ENCODE results near the gene GSG1L2.
"Not testable (repeated sequence)": the region's sequence is repeated elsewhere in the genome, so short reads cannot be mapped to it uniquely, and the experiment has no call there.

Gene GSG1L2

DNA sequence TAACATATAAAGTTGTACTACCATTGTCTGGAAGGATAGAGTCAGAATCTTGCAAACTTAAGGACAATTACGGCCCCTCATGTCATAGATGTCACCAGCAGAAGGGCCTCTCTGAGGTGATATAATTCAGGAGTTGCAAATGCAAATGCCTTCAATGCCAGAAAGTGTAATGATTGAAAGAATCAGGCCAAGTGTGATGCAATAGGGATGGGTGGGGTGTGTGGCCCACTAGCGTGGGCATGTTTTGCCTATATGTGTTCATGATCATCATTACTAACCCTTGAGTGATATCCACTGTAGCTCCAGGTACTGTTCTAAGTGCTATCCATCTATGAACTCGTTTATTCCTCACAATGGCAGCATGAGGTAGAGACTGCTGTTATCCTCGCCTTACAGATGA is 31.6 kb downstream of the GSG1L2 start:
- DNase-seq (ENCODE audit: low read depth) = no peak

DNA sequence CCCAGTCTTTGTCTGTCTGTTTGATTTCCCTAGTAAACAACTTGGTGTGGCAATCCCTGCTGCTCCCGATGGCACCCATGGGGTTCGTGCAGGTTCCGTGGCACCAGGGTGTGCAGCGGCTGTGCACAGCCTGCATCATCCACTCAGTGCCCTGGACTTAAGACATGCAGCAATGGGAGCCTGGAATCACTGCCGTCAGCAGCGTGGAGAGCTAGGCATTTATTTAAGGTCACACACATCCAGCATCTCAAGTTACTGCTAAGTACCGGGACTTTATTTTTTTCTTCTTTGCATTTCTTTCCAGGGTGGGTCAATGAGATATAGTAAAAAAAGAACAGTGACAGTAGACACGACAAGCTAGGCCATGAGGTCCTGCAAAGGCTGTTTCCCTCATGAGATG is 33.3 kb downstream of the GSG1L2 start:
- no peak for DNase-seq (ENCODE audit: low read depth)

DNA sequence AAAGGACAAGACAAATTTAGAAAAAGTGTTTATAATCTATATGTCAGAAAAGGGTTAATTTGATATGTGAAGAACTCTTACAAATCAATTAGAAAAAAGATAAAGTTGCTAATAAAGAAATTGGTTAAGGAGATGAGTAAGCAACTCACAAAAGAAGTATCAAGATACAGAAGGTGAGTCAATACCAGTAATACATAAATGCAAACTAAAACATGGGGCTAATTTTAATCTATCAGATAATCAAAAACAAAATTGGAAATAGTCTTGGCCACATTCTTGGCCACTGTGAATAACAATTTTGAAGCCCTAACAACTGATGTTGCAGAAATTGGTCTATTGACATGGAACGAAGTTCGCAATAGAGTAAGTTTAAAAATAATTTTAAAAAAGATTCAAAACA is 37.3 kb downstream of the GSG1L2 start:
- DNase-seq (ENCODE audit: low read depth) = no peak

GRCh38 chr17:9783465-9783864 is 38.4 kb downstream of the GSG1L2 start:
- DNase-seq (ENCODE audit: low read depth) = not testable (repeated sequence)

- DNase-seq (ENCODE audit: low read depth) = no peak
Observed at GRCh38 chr17:9783050-9783449, 38.8 kb downstream of the GSG1L2 start.

DNA sequence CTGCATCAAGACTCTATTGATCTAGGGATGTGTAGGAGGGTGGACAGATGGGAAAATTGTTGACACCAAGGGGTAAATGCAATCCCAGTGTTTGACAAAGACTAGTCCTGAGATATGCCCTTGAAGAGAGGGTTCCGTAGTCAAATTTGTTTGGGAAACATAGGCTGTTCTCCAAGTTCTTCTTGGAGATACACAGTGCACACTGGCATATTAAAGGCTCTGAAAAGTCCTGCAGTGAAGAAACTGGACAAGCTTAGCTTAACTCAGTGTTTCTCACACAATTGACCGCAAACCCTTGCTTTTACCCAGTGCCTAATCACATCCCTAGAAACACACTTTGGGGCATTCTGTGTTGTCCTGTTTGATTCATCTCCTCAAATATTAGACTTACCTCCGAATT is 41.3 kb downstream of the GSG1L2 start:
- no peak for DNase-seq (ENCODE audit: low read depth)

- no peak for DNase-seq (ENCODE audit: low read depth)
Observed at GRCh38 chr17:9776911-9777310, 45.0 kb downstream of the GSG1L2 start.

GRCh38 chr17:9772658-9773057 is 49.2 kb downstream of the GSG1L2 start:
- DNase-seq (ENCODE audit: low read depth) = no peak

GRCh38 chr17:9771465-9771864 is 50.4 kb downstream of the GSG1L2 start:
- no peak for DNase-seq (ENCODE audit: low read depth)

DNA sequence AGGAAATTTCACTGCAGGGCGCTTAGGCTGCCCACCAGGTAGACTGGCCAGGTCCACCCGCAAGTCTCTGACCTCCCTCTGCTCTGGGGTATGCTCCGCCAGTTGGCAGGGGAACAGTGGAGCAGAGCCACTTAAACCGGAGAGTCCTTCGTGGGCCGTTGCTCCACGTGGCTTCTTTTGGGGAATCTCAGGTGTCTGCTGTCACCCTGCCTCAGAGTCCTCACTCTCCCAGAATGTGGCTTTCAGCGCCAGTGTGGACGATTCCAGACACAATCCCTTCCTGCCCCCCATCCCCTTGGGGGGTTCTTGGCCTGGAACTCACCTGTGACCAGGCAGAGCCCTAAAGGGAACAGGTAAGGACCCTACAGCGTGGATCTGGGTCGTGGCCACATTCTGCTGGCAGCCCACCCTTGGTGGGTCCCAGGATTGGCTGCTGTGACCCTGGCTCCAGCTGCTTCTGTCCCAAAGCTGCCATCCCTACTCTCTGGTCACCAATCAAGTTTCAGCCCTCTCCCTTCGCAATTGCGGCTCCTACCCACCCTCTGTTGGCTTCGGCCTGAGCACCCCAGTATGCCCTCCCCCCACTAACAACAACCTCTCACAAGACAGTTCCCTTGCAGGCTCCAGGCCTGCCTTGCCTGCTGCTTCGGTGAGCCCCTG is 52.7 kb downstream of the GSG1L2 start:
- DNase-seq (ENCODE audit: low read depth) = no peak

- peak; percentile 9 for DNase-seq (ENCODE audit: low read depth)
Observed at GRCh38 chr17:9768381-9768934, 53.4 kb downstream of the GSG1L2 start.

GRCh38 chr17:9767432-9767991 is 54.4 kb downstream of the GSG1L2 start:
- DNase-seq (ENCODE audit: low read depth) = no peak

GRCh38 chr17:9766970-9767369 is 54.9 kb downstream of the GSG1L2 start:
- DNase-seq (ENCODE audit: low read depth) = no peak

- no peak for DNase-seq (ENCODE audit: low read depth)
Observed at GRCh38 chr17:9765322-9765721, 56.6 kb downstream of the GSG1L2 start.

DNA sequence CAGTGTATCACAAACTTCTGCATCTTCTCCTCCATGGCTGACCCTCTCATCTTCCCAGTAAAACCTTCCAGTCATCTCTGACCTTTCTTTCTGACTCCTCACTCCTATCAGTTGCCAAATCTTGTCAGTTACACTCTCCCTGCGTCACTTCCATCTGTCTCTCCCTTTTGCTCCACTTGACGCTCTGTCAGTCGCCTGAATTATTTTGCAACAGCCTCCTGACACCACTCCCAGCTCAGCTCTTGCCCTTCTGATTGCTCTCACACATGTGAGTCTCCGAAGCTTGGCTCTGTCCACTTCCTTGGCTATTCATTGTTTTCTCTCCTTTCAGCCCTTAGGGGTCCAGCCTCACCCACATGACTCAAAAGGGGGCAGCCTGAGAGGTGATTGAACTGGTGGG is 58.2 kb downstream of the GSG1L2 start:
- no peak for DNase-seq (ENCODE audit: low read depth)

DNA sequence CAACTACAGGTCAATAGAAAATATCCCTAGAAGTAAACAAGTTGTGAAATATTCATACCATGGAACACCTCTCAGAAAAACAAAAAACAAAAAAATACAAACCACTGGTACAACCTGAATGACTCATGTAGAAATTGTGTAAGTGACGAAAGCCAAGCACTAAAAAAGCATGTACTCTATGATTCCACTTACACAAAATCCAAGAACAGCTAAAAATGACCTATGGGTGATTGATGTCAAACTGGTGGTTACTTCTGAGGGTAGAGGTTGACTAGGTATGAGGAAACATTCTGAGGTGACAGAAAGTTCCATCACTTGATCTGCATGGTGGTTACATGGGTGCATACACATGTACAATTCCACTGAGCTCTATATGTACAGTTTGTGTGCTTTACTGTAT is 61.6 kb downstream of the GSG1L2 start:
- DNase-seq (ENCODE audit: low read depth) = no peak

GRCh38 chr17:9755083-9755482 is 66.8 kb downstream of the GSG1L2 start:
- DNase-seq (ENCODE audit: low read depth) = no peak
